Natural killer cell (primary cell): ENCODE measurements around the gene AUH. TPM values are rescaled to one million over a fixed set of nuclear protein-coding genes. Genes with fewer than 3 reads are reported as not detected.

Experiments
- ATAC-seq, 3 donors: fragments of 150-1000 bp in 2 of 3; fragments of 200-7000 bp in 1 of 3; cut with Tn5 transposase; 1 replicate in 1 of 3; 2 replicates in 2 of 3; pipeline ENCODE4 v1.10.0; 2021; ENCODE audit warnings: mild to moderate bottlenecking in 2 of 3, moderate library complexity in 2 of 3
- DNase-seq, 2 donors: peaks; one replicate each; pipeline versions ENCODE4 v3.0.0 to v3.0.0-alpha.2; 2013 to 2021; ENCODE audit warnings: mixed read lengths in 1 of 2
- H3K27ac ChIP-seq: one replicate; pipeline ENCODE4 v1.5.1; 2013; ENCODE audit warnings: mild to moderate bottlenecking, low read length
- H3K27me3 ChIP-seq: one replicate; pipeline ENCODE4 v1.6.1; 2013; ENCODE audit warnings: low read length; ENCODE audit not compliant: control insufficient read depth, insufficient read depth
- H3K36me3 ChIP-seq: one replicate; pipeline ENCODE4 v1.6.1; 2013; ENCODE audit warnings: low read length; ENCODE audit not compliant: control insufficient read depth, insufficient read depth
- H3K4me1 ChIP-seq: one replicate; pipeline ENCODE4 v1.6.1; 2013; ENCODE audit warnings: low read length; ENCODE audit not compliant: control insufficient read depth, insufficient read depth
- H3K4me3 ChIP-seq: one replicate; pipeline ENCODE4 v1.5.1; 2013; ENCODE audit warnings: low read length
- H3K9me3 ChIP-seq: one replicate; pipeline ENCODE4 v1.6.1; 2013; ENCODE audit warnings: low read length; ENCODE audit not compliant: control insufficient read depth, insufficient read depth
- H3K27ac Mint-ChIP-seq, 2 donors: one replicate each; pipeline ENCODE4 v1.8.0; 2022; ENCODE audit warnings: mild to moderate bottlenecking in 2 of 2, mixed read lengths in 2 of 2, moderate library complexity in 1 of 2
- H3K27me3 Mint-ChIP-seq, 2 donors: one replicate each; pipeline ENCODE4 v1.8.0; 2022; ENCODE audit warnings: low read depth in 2 of 2, mixed read lengths in 2 of 2
- H3K36me3 Mint-ChIP-seq: one replicate; pipeline ENCODE4 v1.8.0; 2022; ENCODE audit warnings: mixed read lengths
- H3K4me1 Mint-ChIP-seq, 2 donors: one replicate each; pipeline ENCODE4 v1.8.0; 2022; ENCODE audit warnings: mixed read lengths in 2 of 2
- H3K4me3 Mint-ChIP-seq: one replicate; pipeline ENCODE4 v1.8.0; 2022; ENCODE audit warnings: mild to moderate bottlenecking, moderate library complexity, mixed read lengths
- H3K9me3 Mint-ChIP-seq, 2 donors: one replicate each; pipeline ENCODE4 v1.8.0; 2022; ENCODE audit warnings: mixed read lengths in 2 of 2
- CTCF ChIP-seq: fragments of 200-600 bp; IDR thresholded peaks from one replicate; pipeline ENCODE4 v1.8.0; 2022; ENCODE audit warnings: antibody characterized with exemption
- WGBS: methylation state at CpG from one replicate; pipeline ENCODE4 v1.1.7; 2013; ENCODE audit warnings: missing lambda C conversion rate; ENCODE audit not compliant: insufficient coverage; 5-methylcytosine and 5-hydroxymethylcytosine counted together
- intact Hi-C: fragments of 100-400 bp; cut with micrococcal nuclease; formaldehyde crosslinking; loops from one replicate; pipeline ENCODE4 v1.14.2; 2022
- total RNA-seq, 4 donors: library from RNA; stranded (reverse); fragments of 120-200 nt in 1 of 4; gene quantifications; one replicate each; pipeline versions ENCODE4 v1.2.3 to v1.2.4, GENCODE V29; 2013 to 2022

The AUH gene
- total RNA-seq, 3 donors from 2014 or later (not counting 1 experiment from before 2014, with no cell fraction given): 26.7 to 36.6 (median 34.9) TPM

- H3K36me3 Mint-ChIP-seq: no peaks in the 10 kb centered on the region
- Histone ChIP-seq H3K27ac (peak overlapping the region; percentile 78), H3K4me3 (no peak overlapping the region), H3K9me3 (no peaks in the 10 kb centered on the region), H3K4me1 (peaks cover 30% of the 10 kb centered on the region), H3K27me3 (no peaks in the 10 kb centered on the region), H3K36me3 (no peaks in the 10 kb centered on the region)
- peak in 1 of 2 donors; percentile 48 for DNase-seq
- no peaks in the 10 kb centered on the region for H3K9me3 Mint-ChIP-seq
- intact Hi-C loops: loop anchor here (5.0 kb wide), 1 partner anchor 40 kb away; no protein-coding TSS in a partner anchor
- peaks cover 42 to 47% of the 10 kb centered on the region in 2 donors for H3K4me1 Mint-ChIP-seq
- H3K27me3 Mint-ChIP-seq: no peaks in the 10 kb centered on the region
- WGBS: 49% methylated on average over 5 of the region's 5 CpGs
- H3K4me3 Mint-ChIP-seq: peak overlapping the region; percentile 71
- H3K27ac Mint-ChIP-seq: peak overlapping the region; percentile 92 to 97
- peak; percentile 58 to 71 (median 64) for ATAC-seq
- TF ChIP-seq CTCF: no peak
Observed at GRCh38 chr9:91211919-91212318, 149.8 kb downstream of the AUH start.

- peak in 1 of 2 donors; percentile 60 for DNase-seq
- Histone ChIP-seq H3K36me3 (no peaks in the 10 kb centered on the region), H3K27me3 (no peaks in the 10 kb centered on the region), H3K27ac (peak overlapping the region; percentile 78), H3K9me3 (no peaks in the 10 kb centered on the region), H3K4me3 (no peak overlapping the region), H3K4me1 (peaks cover 30% of the 10 kb centered on the region)
- TF ChIP-seq CTCF: no peak
- peak overlapping the region; percentile 71 for H3K4me3 Mint-ChIP-seq
- 75% methylated on average over 7 of the region's 7 CpGs for WGBS
- no peaks in the 10 kb centered on the region for H3K27me3 Mint-ChIP-seq
- no peaks in the 10 kb centered on the region for H3K9me3 Mint-ChIP-seq
- peaks cover 42 to 47% of the 10 kb centered on the region in 2 donors for H3K4me1 Mint-ChIP-seq
- H3K36me3 Mint-ChIP-seq: no peaks in the 10 kb centered on the region
- intact Hi-C loops: loop anchor here (5.0 kb wide), 1 partner anchor 41 kb away; no protein-coding TSS in a partner anchor
- peak overlapping the region; percentile 92 to 97 for H3K27ac Mint-ChIP-seq
- ATAC-seq: peak; percentile 55 to 63 (median 55)
Observed at GRCh38 chr9:91211414-91211813, 150.3 kb downstream of the AUH start.

- Histone ChIP-seq H3K4me3 (no peak overlapping the region), H3K9me3 (no peaks in the 10 kb centered on the region), H3K27ac (no peak overlapping the region), H3K27me3 (no peaks in the 10 kb centered on the region), H3K36me3 (no peaks in the 10 kb centered on the region), H3K4me1 (peaks cover 30% of the 10 kb centered on the region)
- intact Hi-C loops: loop anchor here (5.0 kb wide), 1 partner anchor 42 kb away; no protein-coding TSS in a partner anchor
- Mint-ChIP-seq H3K27ac (no peak overlapping the region), H3K4me1 (peaks cover 42 to 47% of the 10 kb centered on the region in 2 donors), H3K4me3 (no peak overlapping the region), H3K36me3 (no peaks in the 10 kb centered on the region), H3K27me3 (no peaks in the 10 kb centered on the region), H3K9me3 (no peaks in the 10 kb centered on the region)
- DNase-seq (no peak), ATAC-seq (no peak)
- WGBS: 100% methylated on average over 5 of the region's 6 CpGs
- no peak for TF ChIP-seq CTCF
Observed at GRCh38 chr9:91210318-91210717, 151.4 kb downstream of the AUH start.

GRCh38 chr9:91208837-91209236 is 152.9 kb downstream of the AUH start:
- intact Hi-C loops: loop anchor here (2.0 kb wide), 1 partner anchor 16 kb away; no protein-coding TSS in a partner anchor
- Histone ChIP-seq H3K4me3 (no peak overlapping the region), H3K27me3 (no peaks in the 10 kb centered on the region), H3K27ac (peak overlapping the region; percentile 56), H3K36me3 (no peaks in the 10 kb centered on the region), H3K9me3 (no peaks in the 10 kb centered on the region), H3K4me1 (peaks cover 30% of the 10 kb centered on the region)
- no peak for TF ChIP-seq CTCF
- H3K27me3 Mint-ChIP-seq: no peaks in the 10 kb centered on the region
- WGBS: 83% methylated on average over 5 of the region's 5 CpGs
- DNase-seq (no peak), ATAC-seq (no peak)
- H3K9me3 Mint-ChIP-seq: no peaks in the 10 kb centered on the region
- peak overlapping the region; percentile 75 to 88 for H3K27ac Mint-ChIP-seq
- peak overlapping the region; percentile 67 for H3K4me3 Mint-ChIP-seq
- no peaks in the 10 kb centered on the region for H3K36me3 Mint-ChIP-seq
- H3K4me1 Mint-ChIP-seq: peaks cover 42 to 47% of the 10 kb centered on the region in 2 donors
